WTC11 (cell line): Measurements from ENCODE around the gene CSNK1G3.

Experiments
- CTCF ChIP-seq: fragments of 200-600 bp; IDR thresholded peaks from 2 replicates; pipeline ENCODE4 v1.8.0; 2022; ENCODE audit warnings: antibody characterized with exemption
- E2F1 ChIP-seq: sonication (generic); formaldehyde crosslinking; IDR thresholded peaks from 2 replicates; pipeline ENCODE4 v1.8.0; 2022; ENCODE audit warnings: mild to moderate bottlenecking, missing genetic modification reagents
- KAT7 ChIP-seq: sonication (generic); formaldehyde crosslinking; IDR thresholded peaks from 2 replicates; pipeline ENCODE4 v1.8.1; 2023; ENCODE audit warnings: missing genetic modification reagents, mild to moderate bottlenecking, borderline replicate concordance
- TEAD1 ChIP-seq: sonication (generic); formaldehyde crosslinking; IDR thresholded peaks from 2 replicates; pipeline ENCODE4 v1.8.0; 2022; ENCODE audit warnings: mild to moderate bottlenecking, missing genetic modification reagents
- TEAD4 ChIP-seq: sonication (generic); formaldehyde crosslinking; IDR thresholded peaks from 2 replicates; pipeline ENCODE4 v1.8.0; 2022; ENCODE audit warnings: mild to moderate bottlenecking, missing genetic modification reagents
- TF ChIP-seq, protein P1 (sequence below): sonication (generic); formaldehyde crosslinking; IDR thresholded peaks from 2 replicates; pipeline ENCODE4 v1.8.0; 2022; ENCODE audit warnings: missing genetic modification reagents

DNA sequence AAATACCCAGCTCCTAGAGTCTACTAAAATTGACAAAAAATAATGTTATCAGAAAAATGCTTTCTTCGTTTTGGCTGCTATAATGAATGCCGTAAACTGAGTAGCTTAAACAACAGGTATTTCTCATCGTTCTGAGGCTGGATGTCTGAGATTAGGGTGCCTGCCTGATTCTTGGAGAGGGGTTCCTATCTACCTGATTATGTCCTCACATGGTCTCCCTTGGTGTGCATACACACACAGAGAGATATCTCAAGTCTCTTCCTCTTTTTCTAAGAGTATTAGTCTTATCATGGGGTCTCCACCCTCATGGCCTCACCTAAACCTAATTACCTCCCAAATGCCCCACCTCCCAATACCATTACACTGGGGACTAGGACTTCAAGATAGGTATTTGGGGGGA lies 40.6 kb upstream of the CSNK1G3 start:
- TF ChIP-seq KAT7 (CRISPR knock-in tag) (no peak), E2F1 (CRISPR knock-in tag) (no peak), CTCF (no peak), TEAD1 (CRISPR knock-in tag) (no peak), TEAD4 (CRISPR knock-in tag) (no peak)
- TF ChIP-seq, protein P1, sequence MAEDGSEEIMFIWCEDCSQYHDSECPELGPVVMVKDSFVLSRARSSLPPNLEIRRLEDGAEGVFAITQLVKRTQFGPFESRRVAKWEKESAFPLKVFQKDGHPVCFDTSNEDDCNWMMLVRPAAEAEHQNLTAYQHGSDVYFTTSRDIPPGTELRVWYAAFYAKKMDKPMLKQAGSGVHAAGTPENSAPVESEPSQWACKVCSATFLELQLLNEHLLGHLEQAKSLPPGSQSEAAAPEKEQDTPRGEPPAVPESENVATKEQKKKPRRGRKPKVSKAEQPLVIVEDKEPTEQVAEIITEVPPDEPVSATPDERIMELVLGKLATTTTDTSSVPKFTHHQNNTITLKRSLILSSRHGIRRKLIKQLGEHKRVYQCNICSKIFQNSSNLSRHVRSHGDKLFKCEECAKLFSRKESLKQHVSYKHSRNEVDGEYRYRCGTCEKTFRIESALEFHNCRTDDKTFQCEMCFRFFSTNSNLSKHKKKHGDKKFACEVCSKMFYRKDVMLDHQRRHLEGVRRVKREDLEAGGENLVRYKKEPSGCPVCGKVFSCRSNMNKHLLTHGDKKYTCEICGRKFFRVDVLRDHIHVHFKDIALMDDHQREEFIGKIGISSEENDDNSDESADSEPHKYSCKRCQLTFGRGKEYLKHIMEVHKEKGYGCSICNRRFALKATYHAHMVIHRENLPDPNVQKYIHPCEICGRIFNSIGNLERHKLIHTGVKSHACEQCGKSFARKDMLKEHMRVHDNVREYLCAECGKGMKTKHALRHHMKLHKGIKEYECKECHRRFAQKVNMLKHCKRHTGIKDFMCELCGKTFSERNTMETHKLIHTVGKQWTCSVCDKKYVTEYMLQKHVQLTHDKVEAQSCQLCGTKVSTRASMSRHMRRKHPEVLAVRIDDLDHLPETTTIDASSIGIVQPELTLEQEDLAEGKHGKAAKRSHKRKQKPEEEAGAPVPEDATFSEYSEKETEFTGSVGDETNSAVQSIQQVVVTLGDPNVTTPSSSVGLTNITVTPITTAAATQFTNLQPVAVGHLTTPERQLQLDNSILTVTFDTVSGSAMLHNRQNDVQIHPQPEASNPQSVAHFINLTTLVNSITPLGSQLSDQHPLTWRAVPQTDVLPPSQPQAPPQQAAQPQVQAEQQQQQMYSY (CRISPR knock-in tag), result no peak
